RWPE2 (cell line): Measurements from ENCODE around the gene PPP6R3.

Experiments used
- ATAC-seq: fragments of 200-7000 bp; cut with Tn5 transposase; 3 replicates; pipeline ENCODE4 v1.9.1; 2021; ENCODE audit warnings: low read depth
- DNase-seq: peaks from one replicate; pipeline ENCODE4 v3.0.0-alpha.2; 2020; ENCODE audit warnings: low spot score
- H3K27ac ChIP-seq: fragments of 450-650 bp; 2 replicates; pipeline ENCODE4 v1.5.1; 2017; ENCODE audit warnings: mild to moderate bottlenecking; ENCODE audit not compliant: poor library complexity, severe bottlenecking
- H3K27me3 ChIP-seq: fragments of 250-450 bp; sonication (Bioruptor Pico); 2 replicates; pipeline ENCODE4 v1.5.1; 2021; ENCODE audit warnings: mild to moderate bottlenecking, moderate library complexity; ENCODE audit not compliant: insufficient read depth, poor library complexity, severe bottlenecking
- H3K36me3 ChIP-seq: fragments of 250-450 bp; sonication (Bioruptor Pico); 2 replicates; pipeline ENCODE4 v1.5.1; 2020; ENCODE audit warnings: low read depth, mild to moderate bottlenecking, moderate library complexity
- H3K4me1 ChIP-seq: fragments of 250-450 bp; sonication (Bioruptor Pico); 2 replicates; pipeline ENCODE4 v1.5.1; 2021; ENCODE audit warnings: mild to moderate bottlenecking, moderate library complexity; ENCODE audit not compliant: insufficient read depth, poor library complexity, severe bottlenecking
- H3K4me3 ChIP-seq: fragments of 250-450 bp; sonication (Bioruptor Pico); 2 replicates; pipeline ENCODE4 v1.5.1; 2021; ENCODE audit warnings: mild to moderate bottlenecking, moderate library complexity; ENCODE audit not compliant: severe bottlenecking
- H3K9me3 ChIP-seq: fragments of 250-450 bp; sonication (Bioruptor Pico); 2 replicates; pipeline ENCODE4 v1.5.1; 2021; ENCODE audit warnings: mild to moderate bottlenecking, moderate library complexity; ENCODE audit not compliant: severe bottlenecking
- CTCF ChIP-seq: fragments of 450-650 bp; IDR thresholded peaks from one replicate; pipeline ENCODE4 v1.5.1; 2017; ENCODE audit warnings: mild to moderate bottlenecking, moderate library complexity; ENCODE audit not compliant: poor library complexity, severe bottlenecking

The PPP6R3 gene

GRCh38 chr11:68423481-68423880, 37.1 kb upstream of the PPP6R3 start:
- no peak overlapping the region for H3K27ac ChIP-seq
- no peaks in the 10 kb centered on the region for H3K27me3 ChIP-seq
- H3K36me3 ChIP-seq, result peaks cover 36% of the 10 kb centered on the region
- no peaks in the 10 kb centered on the region for H3K9me3 ChIP-seq
- no peak for DNase-seq
- no peak overlapping the region for H3K4me3 ChIP-seq
- no peak for TF ChIP-seq CTCF
- ATAC-seq, result no peak
- H3K4me1 ChIP-seq, result no peaks in the 10 kb centered on the region

- no peak for TF ChIP-seq CTCF
- H3K27ac ChIP-seq, result no peak overlapping the region
- peaks cover 3% of the 10 kb centered on the region for H3K9me3 ChIP-seq
- no peaks in the 10 kb centered on the region for H3K4me1 ChIP-seq
- H3K4me3 ChIP-seq, result no peak overlapping the region
- H3K27me3 ChIP-seq, result no peaks in the 10 kb centered on the region
- H3K36me3 ChIP-seq, result peaks cover 36% of the 10 kb centered on the region
- DNase-seq (no peak), ATAC-seq (no peak)
Observed at GRCh38 chr11:68424101-68424632, 36.4 kb upstream of the PPP6R3 start.

- H3K4me3 ChIP-seq, result no peak overlapping the region
- ATAC-seq, result no peak
- H3K27ac ChIP-seq, result no peak overlapping the region
- no peak for TF ChIP-seq CTCF
- H3K36me3 ChIP-seq, result peaks cover 40% of the 10 kb centered on the region
- DNase-seq, result no peak
- H3K9me3 ChIP-seq, result peaks cover 12% of the 10 kb centered on the region
- H3K4me1 ChIP-seq, result no peaks in the 10 kb centered on the region
- H3K27me3 ChIP-seq, result no peaks in the 10 kb centered on the region
Observed at GRCh38 chr11:68424981-68425865, 35.3 kb upstream of the PPP6R3 start.

GRCh38 chr11:68425866-68426380, 34.6 kb upstream of the PPP6R3 start:
- peaks cover 43% of the 10 kb centered on the region for H3K36me3 ChIP-seq

More at GRCh38 chr11:68425866-68426380, 34.6 kb upstream of the PPP6R3 start:
- Histone ChIP-seq H3K4me3 (no peak overlapping the region), H3K27ac (no peak overlapping the region), H3K27me3 (no peaks in the 10 kb centered on the region), H3K9me3 (peaks cover 12% of the 10 kb centered on the region), H3K4me1 (no peaks in the 10 kb centered on the region)
- no peak for TF ChIP-seq CTCF
- no peak for ATAC-seq
- no peak for DNase-seq
